HepG2 (cell line): ENCODE measurements around the gene SMIM1. TPM values are rescaled to one million over a fixed set of nuclear protein-coding genes. Genes with fewer than 3 reads are reported as not detected.

Experiments
- NFIB ChIP-seq: sonication (generic); formaldehyde crosslinking; IDR thresholded peaks from 2 replicates; pipeline ENCODE4 v1.9.0; 2021; ENCODE audit warnings: missing genetic modification reagents, mild to moderate bottlenecking, borderline replicate concordance
- NFRKB ChIP-seq: fragments of 450-650 bp; IDR thresholded peaks from 2 replicates; pipeline ENCODE4 v1.6.1; 2017
- REPIN1 ChIP-seq: sonication (generic); formaldehyde crosslinking; IDR thresholded peaks from 2 replicates; pipeline ENCODE4 v1.8.0; 2022; ENCODE audit warnings: missing genetic modification reagents, low read depth, mild to moderate bottlenecking, borderline replicate concordance
- RORA ChIP-seq: sonication (generic); formaldehyde crosslinking; IDR thresholded peaks from 2 replicates; pipeline ENCODE4 v1.5.0; 2020; ENCODE audit warnings: mild to moderate bottlenecking, missing genetic modification reagents, moderate library complexity
- TGIF2 ChIP-seq: IDR thresholded peaks from 2 replicates; pipeline ENCODE4 v1.6.1; 2016; ENCODE audit warnings: control low read depth, missing compliant biosample characterization
- XRCC5 ChIP-seq: fragments of 200-400 bp; formaldehyde crosslinking; optimal IDR thresholded peaks from 2 replicates; pipeline ENCODE3; 2017; ENCODE audit warnings: mild to moderate bottlenecking, low read length
- ZEB1 ChIP-seq: IDR thresholded peaks from 2 replicates; pipeline ENCODE4 v1.6.1; 2012; ENCODE audit warnings: mild to moderate bottlenecking, low read depth, inconsistent platforms; ENCODE audit not compliant: insufficient replicate concordance
- ZNF569 ChIP-seq: sonication (generic); formaldehyde crosslinking; IDR thresholded peaks from 2 replicates; pipeline ENCODE4 v1.5.0; 2020; ENCODE audit warnings: mild to moderate bottlenecking, missing genetic modification reagents, moderate library complexity, borderline replicate concordance
- ZNF788 ChIP-seq: sonication (generic); formaldehyde crosslinking; IDR thresholded peaks from 2 replicates; pipeline ENCODE4 v1.5.0; 2020; ENCODE audit warnings: mild to moderate bottlenecking, missing genetic modification reagents, borderline replicate concordance
- ZSCAN21 ChIP-seq: sonication (generic); formaldehyde crosslinking; IDR thresholded peaks from 2 replicates; pipeline ENCODE4 v1.8.0; 2022; ENCODE audit warnings: mild to moderate bottlenecking, missing genetic modification reagents, moderate library complexity, borderline replicate concordance
- polyA plus RNA-seq, 8 experiments: library from polyadenylated mRNA; depleted of rRNA in 3 of 8; stranded (reverse) in 7 of 8; unstranded in 1 of 8; fragments of >200 nt; fragmentation: Illumina TruSeq in 4 of 8; extraction: Trizol in 4 of 8; gene quantifications; 2 replicates each; pipeline versions ENCODE4 v1.2.1 to v1.2.3, GENCODE V29; 2011 to 2016; ENCODE audit warnings: low read depth in 4 of 8, missing spikeins in 1 of 8, mixed read lengths in 1 of 8; ENCODE audit not compliant: insufficient read depth in 1 of 8
- total RNA-seq, 5 experiments: library from RNA; depleted of rRNA; stranded (reverse); fragments of >200 nt; fragmentation: Illumina TruSeq; extraction: Trizol; gene quantifications; 2 replicates each; pipeline ENCODE4 v1.2.3, GENCODE V29; 2016; ENCODE audit warnings: low read depth in 1 of 5
- TF ChIP-seq, protein P1 (sequence below): sonication (generic); formaldehyde crosslinking; IDR thresholded peaks from 2 replicates; pipeline ENCODE4 v1.9.0; 2021; ENCODE audit warnings: missing genetic modification reagents, borderline replicate concordance
- TF ChIP-seq, protein P2 (sequence below): sonication (generic); formaldehyde crosslinking; IDR thresholded peaks from 2 replicates; pipeline ENCODE4 v1.4.0; 2020; ENCODE audit warnings: missing genetic modification reagents
- TF ChIP-seq, protein P3 (sequence below): sonication (generic); formaldehyde crosslinking; IDR thresholded peaks from 2 replicates; pipeline ENCODE4 v1.4.0; 2020; ENCODE audit warnings: missing genetic modification reagents
- TF ChIP-seq, protein P4 (sequence below): IDR thresholded peaks from 2 replicates; pipeline ENCODE4 v1.4.0; 2020; ENCODE audit warnings: mild to moderate bottlenecking, missing genetic modification reagents
- TF ChIP-seq, protein P5 (sequence below): sonication (generic); formaldehyde crosslinking; IDR thresholded peaks from 2 replicates; pipeline ENCODE4 v1.9.0; 2022; ENCODE audit warnings: missing genetic modification reagents, mild to moderate bottlenecking, borderline replicate concordance
- TF ChIP-seq, protein P6 (sequence below): sonication (generic); formaldehyde crosslinking; IDR thresholded peaks from 2 replicates; pipeline ENCODE4 v1.8.0; 2022; ENCODE audit warnings: mild to moderate bottlenecking, missing genetic modification reagents, moderate library complexity
- TF ChIP-seq, protein P7 (sequence below): IDR thresholded peaks from 2 replicates; pipeline ENCODE4 v1.6.1; 2018; ENCODE audit warnings: missing genetic modification reagents

Gene SMIM1
- total and polyA plus RNA-seq, 2 of the 13 experiments (the other 11 are each of a cell fraction or from before 2014, with no cell fraction given): 12.4 to 56.3 TPM

DNA sequence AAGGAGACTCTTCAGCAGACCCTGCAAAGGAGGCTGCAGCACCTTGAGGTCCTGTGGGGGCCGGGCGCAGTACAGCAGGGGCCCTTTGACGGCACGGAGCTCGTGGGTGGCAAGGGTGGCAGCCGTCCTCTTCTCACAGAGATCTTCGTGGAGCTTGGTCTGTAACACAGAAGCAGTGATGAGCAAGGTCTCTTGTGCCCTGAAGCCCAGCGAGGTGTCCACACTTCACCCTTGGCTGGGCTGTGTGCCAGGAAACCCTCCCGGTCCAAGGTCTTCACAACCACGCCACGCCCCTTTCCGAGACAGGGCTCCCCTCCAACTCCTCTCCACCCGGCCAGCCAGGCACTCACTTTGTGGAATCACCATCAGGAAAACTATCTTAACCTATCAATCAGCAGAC, 12.5 kb downstream of the SMIM1 start (continued):
- TF ChIP-seq, protein P1, sequence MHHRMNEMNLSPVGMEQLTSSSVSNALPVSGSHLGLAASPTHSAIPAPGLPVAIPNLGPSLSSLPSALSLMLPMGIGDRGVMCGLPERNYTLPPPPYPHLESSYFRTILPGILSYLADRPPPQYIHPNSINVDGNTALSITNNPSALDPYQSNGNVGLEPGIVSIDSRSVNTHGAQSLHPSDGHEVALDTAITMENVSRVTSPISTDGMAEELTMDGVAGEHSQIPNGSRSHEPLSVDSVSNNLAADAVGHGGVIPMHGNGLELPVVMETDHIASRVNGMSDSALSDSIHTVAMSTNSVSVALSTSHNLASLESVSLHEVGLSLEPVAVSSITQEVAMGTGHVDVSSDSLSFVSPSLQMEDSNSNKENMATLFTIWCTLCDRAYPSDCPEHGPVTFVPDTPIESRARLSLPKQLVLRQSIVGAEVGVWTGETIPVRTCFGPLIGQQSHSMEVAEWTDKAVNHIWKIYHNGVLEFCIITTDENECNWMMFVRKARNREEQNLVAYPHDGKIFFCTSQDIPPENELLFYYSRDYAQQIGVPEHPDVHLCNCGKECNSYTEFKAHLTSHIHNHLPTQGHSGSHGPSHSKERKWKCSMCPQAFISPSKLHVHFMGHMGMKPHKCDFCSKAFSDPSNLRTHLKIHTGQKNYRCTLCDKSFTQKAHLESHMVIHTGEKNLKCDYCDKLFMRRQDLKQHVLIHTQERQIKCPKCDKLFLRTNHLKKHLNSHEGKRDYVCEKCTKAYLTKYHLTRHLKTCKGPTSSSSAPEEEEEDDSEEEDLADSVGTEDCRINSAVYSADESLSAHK (CRISPR knock-in tag): no peak
- no peak for TF ChIP-seq NFIB (CRISPR knock-in tag)
- TF ChIP-seq, protein P2, sequence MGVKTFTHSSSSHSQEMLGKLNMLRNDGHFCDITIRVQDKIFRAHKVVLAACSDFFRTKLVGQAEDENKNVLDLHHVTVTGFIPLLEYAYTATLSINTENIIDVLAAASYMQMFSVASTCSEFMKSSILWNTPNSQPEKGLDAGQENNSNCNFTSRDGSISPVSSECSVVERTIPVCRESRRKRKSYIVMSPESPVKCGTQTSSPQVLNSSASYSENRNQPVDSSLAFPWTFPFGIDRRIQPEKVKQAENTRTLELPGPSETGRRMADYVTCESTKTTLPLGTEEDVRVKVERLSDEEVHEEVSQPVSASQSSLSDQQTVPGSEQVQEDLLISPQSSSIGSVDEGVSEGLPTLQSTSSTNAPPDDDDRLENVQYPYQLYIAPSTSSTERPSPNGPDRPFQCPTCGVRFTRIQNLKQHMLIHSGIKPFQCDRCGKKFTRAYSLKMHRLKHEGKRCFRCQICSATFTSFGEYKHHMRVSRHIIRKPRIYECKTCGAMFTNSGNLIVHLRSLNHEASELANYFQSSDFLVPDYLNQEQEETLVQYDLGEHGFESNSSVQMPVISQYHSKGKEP: no peak
- no peak for TF ChIP-seq ZEB1
- TF ChIP-seq ZSCAN21 (CRISPR knock-in tag): no peak
- TF ChIP-seq, protein P3, sequence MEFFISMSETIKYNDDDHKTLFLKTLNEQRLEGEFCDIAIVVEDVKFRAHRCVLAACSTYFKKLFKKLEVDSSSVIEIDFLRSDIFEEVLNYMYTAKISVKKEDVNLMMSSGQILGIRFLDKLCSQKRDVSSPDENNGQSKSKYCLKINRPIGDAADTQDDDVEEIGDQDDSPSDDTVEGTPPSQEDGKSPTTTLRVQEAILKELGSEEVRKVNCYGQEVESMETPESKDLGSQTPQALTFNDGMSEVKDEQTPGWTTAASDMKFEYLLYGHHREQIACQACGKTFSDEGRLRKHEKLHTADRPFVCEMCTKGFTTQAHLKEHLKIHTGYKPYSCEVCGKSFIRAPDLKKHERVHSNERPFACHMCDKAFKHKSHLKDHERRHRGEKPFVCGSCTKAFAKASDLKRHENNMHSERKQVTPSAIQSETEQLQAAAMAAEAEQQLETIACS (CRISPR knock-in tag): no peak
- 0 out of 2 replicates have a peak, but pooled peaks have one; percentile 23 for TF ChIP-seq ZNF788 (CRISPR knock-in tag)
- TF ChIP-seq XRCC5: no peak
- TF ChIP-seq TGIF2 (CRISPR knock-in tag): no peak
- TF ChIP-seq REPIN1 (CRISPR knock-in tag): no peak
- TF ChIP-seq, protein P4, sequence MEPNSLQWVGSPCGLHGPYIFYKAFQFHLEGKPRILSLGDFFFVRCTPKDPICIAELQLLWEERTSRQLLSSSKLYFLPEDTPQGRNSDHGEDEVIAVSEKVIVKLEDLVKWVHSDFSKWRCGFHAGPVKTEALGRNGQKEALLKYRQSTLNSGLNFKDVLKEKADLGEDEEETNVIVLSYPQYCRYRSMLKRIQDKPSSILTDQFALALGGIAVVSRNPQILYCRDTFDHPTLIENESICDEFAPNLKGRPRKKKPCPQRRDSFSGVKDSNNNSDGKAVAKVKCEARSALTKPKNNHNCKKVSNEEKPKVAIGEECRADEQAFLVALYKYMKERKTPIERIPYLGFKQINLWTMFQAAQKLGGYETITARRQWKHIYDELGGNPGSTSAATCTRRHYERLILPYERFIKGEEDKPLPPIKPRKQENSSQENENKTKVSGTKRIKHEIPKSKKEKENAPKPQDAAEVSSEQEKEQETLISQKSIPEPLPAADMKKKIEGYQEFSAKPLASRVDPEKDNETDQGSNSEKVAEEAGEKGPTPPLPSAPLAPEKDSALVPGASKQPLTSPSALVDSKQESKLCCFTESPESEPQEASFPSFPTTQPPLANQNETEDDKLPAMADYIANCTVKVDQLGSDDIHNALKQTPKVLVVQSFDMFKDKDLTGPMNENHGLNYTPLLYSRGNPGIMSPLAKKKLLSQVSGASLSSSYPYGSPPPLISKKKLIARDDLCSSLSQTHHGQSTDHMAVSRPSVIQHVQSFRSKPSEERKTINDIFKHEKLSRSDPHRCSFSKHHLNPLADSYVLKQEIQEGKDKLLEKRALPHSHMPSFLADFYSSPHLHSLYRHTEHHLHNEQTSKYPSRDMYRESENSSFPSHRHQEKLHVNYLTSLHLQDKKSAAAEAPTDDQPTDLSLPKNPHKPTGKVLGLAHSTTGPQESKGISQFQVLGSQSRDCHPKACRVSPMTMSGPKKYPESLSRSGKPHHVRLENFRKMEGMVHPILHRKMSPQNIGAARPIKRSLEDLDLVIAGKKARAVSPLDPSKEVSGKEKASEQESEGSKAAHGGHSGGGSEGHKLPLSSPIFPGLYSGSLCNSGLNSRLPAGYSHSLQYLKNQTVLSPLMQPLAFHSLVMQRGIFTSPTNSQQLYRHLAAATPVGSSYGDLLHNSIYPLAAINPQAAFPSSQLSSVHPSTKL (CRISPR knock-in tag): no peak
- TF ChIP-seq, protein P5, sequence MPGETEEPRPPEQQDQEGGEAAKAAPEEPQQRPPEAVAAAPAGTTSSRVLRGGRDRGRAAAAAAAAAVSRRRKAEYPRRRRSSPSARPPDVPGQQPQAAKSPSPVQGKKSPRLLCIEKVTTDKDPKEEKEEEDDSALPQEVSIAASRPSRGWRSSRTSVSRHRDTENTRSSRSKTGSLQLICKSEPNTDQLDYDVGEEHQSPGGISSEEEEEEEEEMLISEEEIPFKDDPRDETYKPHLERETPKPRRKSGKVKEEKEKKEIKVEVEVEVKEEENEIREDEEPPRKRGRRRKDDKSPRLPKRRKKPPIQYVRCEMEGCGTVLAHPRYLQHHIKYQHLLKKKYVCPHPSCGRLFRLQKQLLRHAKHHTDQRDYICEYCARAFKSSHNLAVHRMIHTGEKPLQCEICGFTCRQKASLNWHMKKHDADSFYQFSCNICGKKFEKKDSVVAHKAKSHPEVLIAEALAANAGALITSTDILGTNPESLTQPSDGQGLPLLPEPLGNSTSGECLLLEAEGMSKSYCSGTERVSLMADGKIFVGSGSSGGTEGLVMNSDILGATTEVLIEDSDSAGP: peak; percentile 5; the same call in 1 of the 2 replicates
- TF ChIP-seq, protein P6, sequence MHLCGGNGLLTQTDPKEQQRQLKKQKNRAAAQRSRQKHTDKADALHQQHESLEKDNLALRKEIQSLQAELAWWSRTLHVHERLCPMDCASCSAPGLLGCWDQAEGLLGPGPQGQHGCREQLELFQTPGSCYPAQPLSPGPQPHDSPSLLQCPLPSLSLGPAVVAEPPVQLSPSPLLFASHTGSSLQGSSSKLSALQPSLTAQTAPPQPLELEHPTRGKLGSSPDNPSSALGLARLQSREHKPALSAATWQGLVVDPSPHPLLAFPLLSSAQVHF (CRISPR knock-in tag): no peak
- no peak for TF ChIP-seq ZNF569 (CRISPR knock-in tag)
- TF ChIP-seq RORA (CRISPR knock-in tag): no peak
- TF ChIP-seq, protein P7, sequence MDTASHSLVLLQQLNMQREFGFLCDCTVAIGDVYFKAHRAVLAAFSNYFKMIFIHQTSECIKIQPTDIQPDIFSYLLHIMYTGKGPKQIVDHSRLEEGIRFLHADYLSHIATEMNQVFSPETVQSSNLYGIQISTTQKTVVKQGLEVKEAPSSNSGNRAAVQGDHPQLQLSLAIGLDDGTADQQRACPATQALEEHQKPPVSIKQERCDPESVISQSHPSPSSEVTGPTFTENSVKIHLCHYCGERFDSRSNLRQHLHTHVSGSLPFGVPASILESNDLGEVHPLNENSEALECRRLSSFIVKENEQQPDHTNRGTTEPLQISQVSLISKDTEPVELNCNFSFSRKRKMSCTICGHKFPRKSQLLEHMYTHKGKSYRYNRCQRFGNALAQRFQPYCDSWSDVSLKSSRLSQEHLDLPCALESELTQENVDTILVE (CRISPR knock-in tag): no peak
- TF ChIP-seq NFRKB: no peak
